ENCODE results near the gene ASPSCR1. TPM values are rescaled to one million over a fixed set of nuclear protein-coding genes. Genes with fewer than 3 reads are reported as not detected.

Gene ASPSCR1
- total RNA-seq, 2 donors from 2014 or later = 22.3 to 30.3 TPM

GRCh38 chr17:82054351-82055022, 77.1 kb downstream of the ASPSCR1 start:
- H3K9me3 Mint-ChIP-seq = no peaks in the 10 kb centered on the region
- peaks cover 18% of the 10 kb centered on the region for H3K36me3 Mint-ChIP-seq (ENCODE audit: low read depth)
- no peak for ATAC-seq (replicated peaks)
- H3K4me1 Mint-ChIP-seq = no peaks in the 10 kb centered on the region
- no peaks in the 10 kb centered on the region for H3K27me3 Mint-ChIP-seq
- H3K4me3 Mint-ChIP-seq = no peak overlapping the region
- no peak overlapping the region for H3K27ac Mint-ChIP-seq

- H3K9me3 Mint-ChIP-seq = no peaks in the 10 kb centered on the region
- H3K36me3 Mint-ChIP-seq (ENCODE audit: low read depth) = peaks cover 22% of the 10 kb centered on the region
- H3K4me1 Mint-ChIP-seq = no peaks in the 10 kb centered on the region
- H3K27ac Mint-ChIP-seq = no peak overlapping the region
- H3K4me3 Mint-ChIP-seq = no peak overlapping the region
- H3K27me3 Mint-ChIP-seq = no peaks in the 10 kb centered on the region
- no peak for ATAC-seq (replicated peaks)
Observed at GRCh38 chr17:82055023-82055964, 77.9 kb downstream of the ASPSCR1 start.

- Mint-ChIP-seq H3K4me1 (no peaks in the 10 kb centered on the region), H3K27ac (no peak overlapping the region), H3K36me3 (ENCODE audit: low read depth) (peaks cover 18% of the 10 kb centered on the region), H3K9me3 (no peaks in the 10 kb centered on the region), H3K4me3 (no peak overlapping the region), H3K27me3 (no peaks in the 10 kb centered on the region)
- ATAC-seq (replicated peaks) = no peak
Observed at GRCh38 chr17:82055965-82056728, 78.7 kb downstream of the ASPSCR1 start.

- no peak overlapping the region for H3K27ac Mint-ChIP-seq
- peaks cover 18% of the 10 kb centered on the region for H3K36me3 Mint-ChIP-seq (ENCODE audit: low read depth)
- no peaks in the 10 kb centered on the region for H3K9me3 Mint-ChIP-seq
- H3K27me3 Mint-ChIP-seq = no peaks in the 10 kb centered on the region
- ATAC-seq (replicated peaks) = no peak
- no peak overlapping the region for H3K4me3 Mint-ChIP-seq
- no peaks in the 10 kb centered on the region for H3K4me1 Mint-ChIP-seq
Observed at GRCh38 chr17:82056729-82057621, 79.5 kb downstream of the ASPSCR1 start.

- H3K27ac Mint-ChIP-seq = no peak overlapping the region
- H3K4me3 Mint-ChIP-seq = no peak overlapping the region
- H3K4me1 Mint-ChIP-seq = no peaks in the 10 kb centered on the region
- no peaks in the 10 kb centered on the region for H3K27me3 Mint-ChIP-seq
- H3K36me3 Mint-ChIP-seq (ENCODE audit: low read depth) = peaks cover 18% of the 10 kb centered on the region
- H3K9me3 Mint-ChIP-seq = no peaks in the 10 kb centered on the region
- ATAC-seq (replicated peaks) = no peak
Observed at GRCh38 chr17:82058230-82058854, 80.9 kb downstream of the ASPSCR1 start.

- no peaks in the 10 kb centered on the region for H3K27me3 Mint-ChIP-seq
- no peak overlapping the region for H3K27ac Mint-ChIP-seq
- no peaks in the 10 kb centered on the region for H3K4me1 Mint-ChIP-seq
- ATAC-seq (replicated peaks) = no peak
- peaks cover 18% of the 10 kb centered on the region for H3K36me3 Mint-ChIP-seq (ENCODE audit: low read depth)
- no peak overlapping the region for H3K4me3 Mint-ChIP-seq
- H3K9me3 Mint-ChIP-seq = no peaks in the 10 kb centered on the region
Observed at GRCh38 chr17:82058855-82059249, 81.4 kb downstream of the ASPSCR1 start.

GRCh38 chr17:82059272-82060000, 82.0 kb downstream of the ASPSCR1 start:
- H3K36me3 Mint-ChIP-seq (ENCODE audit: low read depth) = peaks cover 18% of the 10 kb centered on the region
- no peaks in the 10 kb centered on the region for H3K4me1 Mint-ChIP-seq
- no peak for ATAC-seq (replicated peaks)
- no peaks in the 10 kb centered on the region for H3K27me3 Mint-ChIP-seq
- H3K9me3 Mint-ChIP-seq = no peaks in the 10 kb centered on the region
- no peak overlapping the region for H3K27ac Mint-ChIP-seq
- H3K4me3 Mint-ChIP-seq = no peak overlapping the region

- no peaks in the 10 kb centered on the region for H3K27me3 Mint-ChIP-seq
- H3K4me3 Mint-ChIP-seq = no peak overlapping the region
- H3K9me3 Mint-ChIP-seq = no peaks in the 10 kb centered on the region
- no peak for ATAC-seq (replicated peaks)
- H3K4me1 Mint-ChIP-seq = no peaks in the 10 kb centered on the region
- no peak overlapping the region for H3K27ac Mint-ChIP-seq
- H3K36me3 Mint-ChIP-seq (ENCODE audit: low read depth) = peaks cover 16% of the 10 kb centered on the region
Observed at GRCh38 chr17:82060001-82060380, 82.6 kb downstream of the ASPSCR1 start.

GRCh38 chr17:82060614-82061013, 83.2 kb downstream of the ASPSCR1 start:
- Mint-ChIP-seq H3K4me1 (no peaks in the 10 kb centered on the region), H3K36me3 (ENCODE audit: low read depth) (peaks cover 12% of the 10 kb centered on the region), H3K27me3 (no peaks in the 10 kb centered on the region), H3K27ac (no peak overlapping the region), H3K4me3 (no peak overlapping the region), H3K9me3 (no peaks in the 10 kb centered on the region)
- no peak for ATAC-seq (replicated peaks)

GRCh38 chr17:82061047-82061925, 83.9 kb downstream of the ASPSCR1 start:
- Mint-ChIP-seq H3K27me3 (no peaks in the 10 kb centered on the region), H3K4me3 (no peak overlapping the region), H3K9me3 (no peaks in the 10 kb centered on the region), H3K36me3 (ENCODE audit: low read depth) (peaks cover 12% of the 10 kb centered on the region), H3K27ac (no peak overlapping the region), H3K4me1 (no peaks in the 10 kb centered on the region)
- no peak for ATAC-seq (replicated peaks)

GRCh38 chr17:82062076-82062983, 84.9 kb downstream of the ASPSCR1 start:
- Mint-ChIP-seq H3K9me3 (no peaks in the 10 kb centered on the region), H3K27me3 (no peaks in the 10 kb centered on the region), H3K4me1 (no peaks in the 10 kb centered on the region), H3K4me3 (no peak overlapping the region), H3K27ac (no peak overlapping the region), H3K36me3 (ENCODE audit: low read depth) (peaks cover 12% of the 10 kb centered on the region)
- ATAC-seq (replicated peaks) = no peak

Data from activated T-helper 17 cell treated with anti-CD3 and anti-CD28 coated beads, Interleukin-2, amount 50 U/mL, for 72 hours (primary cell).